Stimulated activated CD4-positive, alpha-beta T cell treated with anti-CD3 and anti-CD28 coated beads, Interleukin-1b, Interleukin-23, amount 100 ng/mL, for 1 hour (primary cell): ENCODE data around the gene LIN54.
A peak's percentile ranks its signal among the peaks of the same experiment; 100 is the strongest.

Source experiments
- DNase-seq, 2 donors: peaks; one replicate each; pipeline ENCODE4 v3.0.0-alpha.2; 2020; ENCODE audit warnings: low read depth in 2 of 2

LIN54 gene

DNA sequence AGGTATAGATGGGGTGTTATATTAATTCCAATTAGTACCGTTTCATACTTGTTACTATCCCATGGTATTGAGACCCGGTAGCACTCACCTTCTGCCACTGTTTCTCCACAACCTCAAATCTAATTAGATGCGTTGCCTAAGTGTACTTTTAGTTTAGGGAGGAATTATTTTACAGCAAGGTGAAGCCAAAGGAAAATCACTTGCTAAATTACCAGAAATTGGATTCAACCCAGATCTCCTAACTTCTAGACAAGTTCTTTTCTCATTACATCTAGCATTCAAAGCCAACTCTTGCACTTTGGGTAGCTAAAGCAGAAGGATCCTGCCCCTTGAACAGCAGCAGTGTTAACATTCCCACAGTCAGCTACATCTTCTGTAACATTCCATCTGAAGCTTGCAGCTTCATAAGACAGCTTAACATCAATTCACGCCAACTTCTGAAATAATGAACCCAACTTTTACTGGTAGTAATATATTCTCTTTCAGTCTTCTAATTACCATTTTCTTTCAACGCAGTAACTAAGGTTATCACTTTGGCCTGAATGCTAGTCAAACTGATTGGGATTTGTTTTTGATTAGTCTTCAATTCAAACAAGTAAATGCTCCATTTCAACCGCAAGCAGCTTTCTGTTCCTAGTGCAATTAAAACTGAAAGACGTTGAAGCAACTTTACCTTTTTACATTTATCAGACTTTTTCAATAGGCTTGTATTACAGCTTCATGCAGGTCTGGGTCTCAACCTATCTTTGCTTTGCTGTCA, 118.7 kb downstream of the LIN54 start:
- DNase-seq, result no peak

DNA sequence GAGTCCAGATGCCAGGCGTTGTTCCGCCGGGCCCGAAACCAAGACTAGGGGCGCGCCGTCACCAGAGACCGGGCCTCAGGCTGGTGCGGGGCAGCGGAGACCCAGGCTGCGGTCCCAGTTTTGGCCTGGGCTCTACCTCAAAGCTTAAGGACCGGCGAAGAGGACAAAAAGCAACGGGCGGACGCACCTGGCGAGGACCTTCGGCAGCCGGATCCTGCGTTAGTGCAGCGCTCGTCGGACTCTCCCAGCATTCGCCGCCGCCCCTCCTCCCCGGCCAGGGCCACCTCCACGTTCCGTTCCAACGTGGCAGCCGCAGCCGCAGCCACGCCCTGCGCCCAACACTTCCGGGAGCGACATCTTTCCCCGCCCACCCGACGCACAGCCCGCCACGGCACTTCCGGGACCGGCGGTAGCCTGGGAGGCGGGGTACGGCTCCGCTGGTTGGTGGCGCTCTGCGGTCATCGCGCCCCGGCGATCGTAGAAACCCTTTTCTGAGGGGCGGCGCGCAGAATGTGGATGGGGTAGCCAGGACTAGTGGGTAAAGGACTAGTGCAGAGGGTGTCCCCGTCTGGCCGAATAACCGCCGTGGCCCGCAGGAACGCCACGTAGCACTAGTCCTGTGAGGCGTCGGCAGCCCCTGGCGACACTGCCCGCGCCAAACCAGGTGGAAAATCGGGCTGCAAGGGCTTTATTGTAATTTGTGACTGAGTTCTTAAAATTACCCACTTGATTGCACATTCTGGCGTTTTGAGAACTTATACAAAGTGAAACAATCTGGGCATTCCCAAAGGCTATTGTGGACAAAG, 119.5 kb downstream of the LIN54 start, which contains the start of gene SEC31A:
Gene SEC31A (minus strand): TSS at position 253 of the 806 bp plus-strand sequence. CDS start 9,217 bp downstream, outside the sequence.
- DNase-seq, result peak; percentile 88 to 92

DNA sequence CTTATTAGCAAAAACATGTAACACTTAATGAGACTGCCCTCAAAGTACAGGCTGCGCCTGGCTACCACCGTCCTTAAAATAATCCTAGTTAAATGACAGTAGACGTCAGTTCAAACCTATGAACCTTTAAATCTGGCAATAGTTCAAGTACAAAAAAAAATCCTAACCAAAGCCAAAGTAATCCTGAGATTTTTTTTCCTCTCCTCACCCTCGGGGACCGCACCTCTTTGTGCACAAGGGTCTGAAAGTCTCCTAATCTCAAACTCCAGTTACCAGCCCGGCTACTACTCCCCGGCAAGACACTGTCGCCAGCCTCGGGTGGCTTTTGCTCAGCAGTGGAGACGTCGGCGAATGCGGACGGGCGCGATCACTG, 120.1 kb downstream of the LIN54 start:
- DNase-seq, result no peak

DNA sequence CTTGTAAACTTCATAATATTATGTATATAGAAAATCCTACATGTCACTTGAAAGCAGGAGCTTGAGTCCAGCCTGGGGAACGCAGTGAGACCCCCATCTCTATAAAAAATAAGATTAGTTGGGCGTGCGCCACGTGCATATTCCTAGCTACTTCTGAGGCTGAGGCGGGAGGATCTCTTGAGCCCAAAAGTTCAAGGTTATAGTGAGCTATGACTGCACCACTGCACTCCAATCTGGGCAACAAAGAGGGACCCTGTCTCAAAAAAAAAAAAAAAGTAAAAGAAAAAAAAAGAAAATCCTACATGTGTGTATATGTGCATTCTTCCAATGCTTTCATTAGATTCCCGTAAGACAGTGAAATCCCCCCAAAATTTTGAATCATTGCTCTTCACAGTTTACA, 121.3 kb downstream of the LIN54 start:
- no peak for DNase-seq

DNA sequence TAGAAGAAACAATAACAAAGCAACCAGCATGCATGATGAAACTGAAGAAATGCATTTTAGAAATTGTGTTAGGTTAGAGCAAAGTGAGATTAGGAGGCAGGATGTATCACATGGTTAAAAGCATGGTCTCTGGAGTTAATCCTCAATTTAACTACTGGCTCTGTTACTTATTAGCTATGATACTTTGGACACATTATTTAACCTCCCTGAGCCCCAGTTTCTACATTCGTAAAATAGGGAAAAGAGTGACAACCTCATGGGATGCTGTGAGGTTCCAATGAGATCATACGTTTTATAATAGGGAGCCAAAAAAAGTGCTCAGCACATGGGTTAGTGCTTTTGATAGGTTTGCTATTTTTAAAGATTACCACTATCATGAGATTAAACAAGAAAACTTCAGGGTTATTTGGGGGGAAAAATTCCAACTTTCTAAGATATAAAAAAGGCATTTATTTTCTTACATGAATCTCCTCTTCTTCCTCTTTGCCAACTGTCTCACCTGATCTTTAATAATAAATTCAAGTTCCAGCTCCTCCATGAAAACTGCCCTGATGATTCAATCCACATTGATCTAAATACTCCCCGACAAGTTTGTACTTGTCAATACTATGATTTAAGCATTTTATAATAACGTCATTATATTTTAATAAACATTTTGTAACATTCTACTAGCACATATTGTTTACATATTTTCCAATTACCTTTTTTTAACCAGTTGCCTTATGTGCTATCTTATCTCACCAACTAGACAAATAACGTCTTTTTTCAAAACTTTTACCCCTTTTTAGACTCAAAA, 124.3 kb downstream of the LIN54 start:
- no peak for DNase-seq

DNA sequence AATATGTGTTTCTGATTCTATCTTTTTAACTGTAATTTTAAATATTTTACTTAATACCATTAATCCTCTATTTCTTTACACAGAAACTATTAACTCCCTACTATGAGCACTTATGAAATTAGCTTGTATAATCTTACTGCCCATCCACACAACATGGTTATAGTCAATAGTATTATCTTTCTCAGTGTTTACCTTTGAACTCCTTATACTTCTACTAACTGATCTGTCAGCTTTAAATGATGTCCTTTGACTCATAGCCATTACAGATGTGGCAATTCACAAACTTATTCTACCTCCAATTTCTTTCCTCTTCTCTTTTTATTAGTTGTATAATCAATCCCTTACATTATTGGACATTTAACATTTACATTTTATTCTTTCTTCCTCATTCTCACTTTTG, 125.2 kb downstream of the LIN54 start:
- DNase-seq, result no peak
